SJCRH30 (cell line): ENCODE data around the gene CNN3. TPM values are rescaled to one million over a fixed set of nuclear protein-coding genes. Genes with fewer than 3 reads are reported as not detected.

Experiments
- DNase-seq, 2 experiments: peaks; one replicate each; pipeline ENCODE4 v3.0.0-alpha.2; 2015 to 2020
- H3K27ac ChIP-seq: fragments of 250-450 bp; sonication (Bioruptor Pico); 2 replicates; pipeline ENCODE4 v1.5.1; 2020; ENCODE audit warnings: mild to moderate bottlenecking, moderate library complexity
- H3K27me3 ChIP-seq: fragments of 250-450 bp; sonication (Bioruptor Pico); 2 replicates; pipeline ENCODE4 v1.5.1; 2020; ENCODE audit warnings: mild to moderate bottlenecking, moderate library complexity
- H3K36me3 ChIP-seq: fragments of 250-450 bp; sonication (Bioruptor Pico); 2 replicates; pipeline ENCODE4 v1.5.1; 2020; ENCODE audit warnings: mild to moderate bottlenecking, moderate library complexity
- H3K4me1 ChIP-seq: fragments of 250-450 bp; sonication (Bioruptor Pico); 2 replicates; pipeline ENCODE4 v1.5.1; 2020; ENCODE audit warnings: mild to moderate bottlenecking, moderate library complexity
- H3K4me3 ChIP-seq: fragments of 250-450 bp; sonication (Bioruptor Pico); 2 replicates; pipeline ENCODE4 v1.5.1; 2020; ENCODE audit warnings: mild to moderate bottlenecking, moderate library complexity
- H3K9me3 ChIP-seq: fragments of 250-450 bp; sonication (Bioruptor Pico); replicated peaks from 2 replicates; pipeline ENCODE4 v1.5.1; 2020; ENCODE audit warnings: mild to moderate bottlenecking, moderate library complexity
- total RNA-seq: library from RNA; depleted of rRNA; stranded (reverse); fragments of >200 nt; shearing (Covaris generic); gene quantifications from 2 replicates; pipeline ENCODE4 v1.2.3, GENCODE V29; 2014; rRNA removed

The CNN3 gene
- total RNA-seq, 1 experiment from 2014 or later = 387 TPM

- H3K9me3 ChIP-seq = no peaks in the 10 kb centered on the region
- no peak overlapping the region for H3K4me3 ChIP-seq
- no peak overlapping the region for H3K27ac ChIP-seq
- H3K27me3 ChIP-seq = no peaks in the 10 kb centered on the region
- DNase-seq = no peak
- no peaks in the 10 kb centered on the region for H3K36me3 ChIP-seq
- H3K4me1 ChIP-seq = peaks cover 10% of the 10 kb centered on the region
These were observed 74.1 kb downstream of the CNN3 start for GRCh38 chr1:94852788-94853187.

GRCh38 chr1:94851571-94851970 is 75.3 kb downstream of the CNN3 start:
- no peak for DNase-seq
- no peaks in the 10 kb centered on the region for H3K36me3 ChIP-seq
- no peaks in the 10 kb centered on the region for H3K27me3 ChIP-seq
- H3K4me1 ChIP-seq = peaks cover 10% of the 10 kb centered on the region
- H3K27ac ChIP-seq = no peak overlapping the region
- H3K9me3 ChIP-seq = no peaks in the 10 kb centered on the region
- H3K4me3 ChIP-seq = no peak overlapping the region

Other genes starting within 250 kb of the CNN3 start
- 0.10 TPM in 1 of 2 replicates, not detected in the other for gene SLC44A3, start 106.8 kb downstream of the CNN3 start, total RNA-seq
- gene ALG14, start 145.8 kb upstream of the CNN3 start, total RNA-seq = 4.6 and 5.5 TPM in 2 replicates
- 45.9 and 46.5 TPM in 2 replicates for gene TLCD4, start 190.2 kb upstream of the CNN3 start, total RNA-seq